Measurements from ENCODE around the gene BBOX1.
"Not testable (repeated sequence)": the region's sequence is repeated elsewhere in the genome, so short reads cannot be mapped to it uniquely, and the experiment has no call there.

BBOX1 gene

DNA sequence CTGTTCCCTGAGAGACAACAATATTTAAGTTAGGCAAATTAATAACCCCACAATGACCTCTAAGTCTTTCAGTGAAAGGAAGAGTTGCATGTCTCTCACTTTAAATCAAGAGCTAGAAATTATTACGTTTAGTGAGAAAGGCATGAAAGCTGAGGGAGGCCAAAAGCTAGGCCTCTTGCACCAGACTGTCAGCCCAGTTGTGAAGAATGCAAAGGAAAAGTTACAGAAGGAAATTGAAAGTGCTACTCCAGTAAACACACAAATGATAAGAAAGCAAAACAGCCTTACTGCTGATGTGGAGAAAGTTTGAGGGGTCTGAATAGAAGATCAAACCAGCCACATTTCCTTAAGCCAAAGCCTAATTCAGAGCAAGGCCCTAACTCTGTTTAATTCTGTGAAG is 45.0 kb downstream of the BBOX1 start:
- ATAC-seq: no peak

DNA sequence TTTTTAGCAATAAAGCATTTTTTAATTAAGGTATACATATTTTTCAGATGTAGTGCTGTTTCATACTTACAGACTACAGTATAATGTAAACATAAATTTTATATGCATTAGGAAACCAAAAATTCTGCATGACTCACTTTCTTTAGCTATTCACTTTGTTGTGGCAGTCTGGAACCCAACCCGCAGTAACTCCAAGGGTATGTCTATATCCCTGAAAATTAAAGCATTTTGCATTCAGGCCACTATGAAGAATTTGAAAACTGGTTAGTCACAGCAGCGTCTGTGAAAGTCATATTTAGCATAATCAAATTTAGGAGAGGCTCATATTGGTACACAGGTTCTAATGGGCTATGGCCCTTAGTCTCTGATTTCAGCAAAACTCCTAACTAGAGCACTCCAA is 46.8 kb downstream of the BBOX1 start:
- no peak for ATAC-seq

DNA sequence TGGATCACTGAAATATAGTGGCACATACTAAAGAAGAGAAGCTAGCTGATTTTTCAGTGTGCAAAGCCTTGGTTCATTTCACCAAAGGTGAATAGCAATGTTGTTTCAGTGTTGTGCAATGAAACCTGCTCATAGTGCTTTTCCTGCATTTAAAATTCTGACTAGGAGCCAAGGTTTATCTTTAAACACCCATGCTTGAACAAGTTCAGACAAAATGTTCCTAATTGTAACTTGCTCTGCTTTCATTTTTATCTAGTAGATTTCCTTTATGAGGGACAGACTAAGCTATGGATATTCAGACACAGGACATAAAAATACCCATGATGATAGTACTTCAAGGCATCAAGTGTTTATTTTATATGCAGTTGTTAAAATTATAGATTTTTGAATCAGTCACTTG is 47.7 kb downstream of the BBOX1 start:
- no peak for ATAC-seq

DNA sequence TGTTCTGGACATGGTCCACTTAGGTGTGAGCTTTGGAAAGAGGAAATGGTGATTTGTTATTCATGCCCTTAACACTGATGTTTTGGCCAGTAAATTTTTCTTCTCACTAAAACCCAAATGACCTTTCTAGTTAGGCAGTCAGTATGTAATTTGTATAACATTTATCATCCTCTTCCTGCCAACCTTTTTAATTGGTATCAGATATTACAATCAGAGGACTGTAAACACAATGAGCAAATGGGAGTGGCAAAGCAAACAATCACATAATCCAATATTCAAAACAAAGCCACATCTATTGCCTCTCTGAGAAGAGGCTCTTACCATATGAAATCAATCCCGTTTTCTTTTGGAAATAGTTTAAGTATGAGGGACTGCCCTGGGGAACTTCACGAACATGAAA is 49.1 kb downstream of the BBOX1 start:
- ATAC-seq: no peak

DNA sequence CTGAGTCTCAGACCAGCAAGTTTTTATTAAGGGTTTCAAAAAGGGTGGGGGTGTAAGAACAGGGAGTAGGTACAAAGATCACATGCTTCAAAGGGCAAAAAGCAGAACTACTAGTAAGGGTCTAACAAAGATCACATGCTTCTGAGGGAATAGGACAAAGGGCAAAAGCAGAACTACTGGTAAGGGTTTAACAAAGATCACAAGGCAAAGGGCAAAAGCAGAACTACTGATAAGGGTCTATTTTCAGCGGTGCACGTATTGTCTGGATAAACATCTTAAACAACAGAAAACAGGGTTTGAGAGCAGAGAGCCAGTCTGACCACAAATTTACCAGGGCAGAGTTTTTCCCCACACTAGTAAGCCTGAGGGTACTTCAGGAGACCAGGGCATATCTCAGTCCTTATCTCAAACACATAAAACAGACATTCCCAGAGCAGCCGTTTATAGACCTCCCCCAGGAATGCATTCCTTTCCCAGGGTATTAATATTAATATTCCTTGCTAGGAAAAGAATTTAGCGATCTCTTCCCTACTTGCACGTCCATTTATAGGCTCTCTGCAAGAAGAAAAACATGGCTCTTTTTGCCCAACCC is 49.8 kb downstream of the BBOX1 start:
- not testable (repeated sequence) for ATAC-seq

DNA sequence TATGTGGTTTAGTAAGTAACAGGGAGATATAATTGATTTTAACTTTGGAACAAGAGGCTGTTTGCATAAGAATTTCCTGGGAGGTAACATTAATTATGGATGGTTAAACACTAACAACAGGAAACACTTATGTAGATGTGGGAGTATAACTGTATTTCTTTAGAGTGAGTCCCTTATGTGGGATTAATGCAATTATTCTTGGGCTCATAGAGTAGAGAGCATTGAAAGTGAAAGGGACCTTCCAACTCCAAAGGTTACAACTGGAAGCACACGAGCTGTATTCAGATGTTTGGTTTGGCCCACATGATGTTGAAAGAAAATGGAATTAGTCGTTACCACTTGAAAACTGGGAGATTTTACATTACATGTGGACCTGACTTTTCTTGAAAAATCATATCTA is 53.5 kb downstream of the BBOX1 start:
- ATAC-seq: no peak

DNA sequence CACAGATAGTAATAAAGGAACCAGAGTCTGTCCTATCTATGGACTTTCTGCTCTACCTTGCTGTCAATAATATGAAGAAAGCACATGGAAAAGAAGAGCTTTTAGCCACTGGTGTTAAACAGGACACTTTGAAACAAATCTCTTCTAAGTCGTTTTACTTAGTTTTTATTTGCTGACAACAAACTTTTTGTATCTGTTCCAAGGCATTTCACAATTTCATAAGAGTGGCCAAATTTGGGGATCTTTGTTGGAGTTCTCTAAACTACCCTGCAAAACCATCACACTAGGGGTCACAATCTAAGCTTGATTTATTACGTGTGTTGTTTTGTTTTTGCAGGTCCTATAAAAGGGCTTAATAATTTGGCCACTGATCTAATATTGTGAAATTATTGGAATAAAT is 54.4 kb downstream of the BBOX1 start:
- no peak for ATAC-seq

DNA sequence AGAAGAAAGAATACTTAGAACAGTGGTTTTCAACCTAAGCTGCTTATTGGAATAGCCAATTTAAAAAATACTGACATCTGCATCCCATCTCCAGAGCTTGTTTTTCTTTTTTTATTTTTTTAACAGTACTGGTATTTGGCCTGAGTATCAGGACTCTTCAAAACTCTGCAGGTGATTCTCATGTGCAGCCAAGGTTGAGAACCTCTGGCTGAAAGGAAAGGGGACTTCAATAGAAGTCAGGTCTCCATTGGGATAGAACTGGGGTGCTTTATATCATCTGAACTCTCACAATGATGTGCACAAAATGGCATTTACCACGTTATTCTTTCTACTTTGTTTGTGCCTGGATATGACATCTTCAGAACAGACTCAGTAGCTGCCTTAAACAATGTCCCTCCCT is 55.3 kb downstream of the BBOX1 start:
- no peak for ATAC-seq

DNA sequence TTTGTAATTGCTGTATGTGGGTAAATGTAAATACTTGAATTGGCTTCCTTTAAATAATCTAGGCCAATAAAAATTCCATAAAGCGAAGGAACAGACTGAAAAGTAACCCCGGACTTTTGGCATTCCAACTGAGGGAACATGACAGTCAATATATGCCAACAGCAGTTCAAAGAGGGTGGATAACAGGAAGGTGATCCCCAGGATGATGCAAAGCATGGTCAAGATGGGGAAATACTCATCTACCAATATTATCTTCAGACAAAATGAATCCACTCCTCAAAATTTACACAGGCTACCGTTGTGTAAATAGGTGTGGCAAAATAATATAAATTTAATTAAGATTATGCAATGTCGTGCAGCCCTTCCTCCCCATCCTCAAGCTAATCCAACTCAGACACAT is 56.9 kb downstream of the BBOX1 start:
- ATAC-seq: no peak

DNA sequence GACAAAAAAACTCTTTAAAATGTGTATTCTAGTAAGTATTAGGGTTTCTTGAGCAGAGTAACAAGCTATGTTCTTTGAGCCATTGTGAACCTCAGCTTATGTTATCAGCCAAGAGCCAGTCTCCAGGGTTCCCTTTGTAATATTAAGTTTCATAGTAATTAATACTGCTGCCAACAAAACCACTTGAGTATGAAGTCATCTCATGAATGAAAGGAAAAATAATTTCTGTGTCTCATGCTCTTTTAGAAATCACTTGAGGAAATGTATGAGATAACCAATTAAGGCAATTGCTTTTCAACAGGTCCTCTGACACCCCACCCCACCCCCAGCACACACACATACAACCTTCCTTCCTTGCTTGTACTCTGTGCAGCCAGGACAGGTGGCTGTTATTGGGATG is 59.9 kb downstream of the BBOX1 start:
- no peak for ATAC-seq

DNA sequence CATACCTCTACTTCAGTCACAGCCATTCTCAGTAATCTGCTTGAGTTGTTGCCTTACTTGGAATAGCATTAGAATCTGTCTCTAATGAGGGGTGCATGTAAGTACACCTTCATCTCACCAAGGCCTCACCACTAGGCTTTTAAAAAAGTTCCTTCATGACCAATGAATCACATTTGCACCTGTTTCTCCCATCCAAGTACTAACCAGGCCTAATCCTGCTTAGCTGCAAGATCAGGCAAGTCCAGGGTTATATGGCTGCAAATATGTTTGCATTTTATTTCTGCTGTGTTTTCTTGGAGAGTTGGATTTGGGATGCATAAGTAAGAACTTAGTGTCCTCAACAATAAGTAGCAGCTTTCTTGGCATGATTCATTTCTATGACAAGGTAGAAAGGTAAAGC is 66.9 kb downstream of the BBOX1 start:
- ATAC-seq: no peak

DNA sequence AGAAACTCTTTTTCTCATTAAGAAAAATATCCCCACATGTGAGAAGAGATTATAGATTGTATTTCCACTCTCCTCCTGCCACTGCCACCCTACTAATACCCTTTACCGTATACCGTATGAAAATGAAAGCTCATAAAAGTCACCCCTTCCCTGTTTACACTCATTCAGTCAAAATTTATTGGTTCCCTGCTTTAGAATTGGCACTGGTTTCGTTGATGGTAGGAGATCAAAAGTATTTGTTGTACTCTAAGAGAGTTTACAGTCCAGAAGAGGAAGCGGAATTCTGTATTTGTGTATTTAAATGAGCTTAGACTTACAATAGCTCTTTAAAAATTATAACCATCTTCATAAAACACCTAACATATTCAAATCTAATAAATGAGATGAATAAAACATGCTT is 68.2 kb downstream of the BBOX1 start:
- no peak for ATAC-seq

DNA sequence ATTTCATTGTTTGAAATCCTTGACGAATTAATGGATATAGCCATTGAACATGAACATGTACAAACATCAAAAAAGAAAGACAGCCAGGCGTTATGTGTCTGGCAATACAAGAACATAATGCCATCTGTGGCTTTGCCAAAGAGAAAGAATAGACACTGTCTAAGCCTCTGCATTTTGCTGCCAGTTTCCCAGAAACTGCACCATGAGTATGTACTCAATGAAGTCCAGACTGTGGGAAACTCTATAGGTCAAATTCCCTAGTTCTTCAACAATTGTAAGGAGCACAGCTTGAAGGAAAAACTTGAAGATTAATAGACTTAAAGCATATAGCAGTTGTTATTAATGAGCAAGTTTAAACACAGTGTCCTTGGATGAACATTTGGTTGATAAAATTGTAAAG is 71.3 kb downstream of the BBOX1 start:
- no peak for ATAC-seq

DNA sequence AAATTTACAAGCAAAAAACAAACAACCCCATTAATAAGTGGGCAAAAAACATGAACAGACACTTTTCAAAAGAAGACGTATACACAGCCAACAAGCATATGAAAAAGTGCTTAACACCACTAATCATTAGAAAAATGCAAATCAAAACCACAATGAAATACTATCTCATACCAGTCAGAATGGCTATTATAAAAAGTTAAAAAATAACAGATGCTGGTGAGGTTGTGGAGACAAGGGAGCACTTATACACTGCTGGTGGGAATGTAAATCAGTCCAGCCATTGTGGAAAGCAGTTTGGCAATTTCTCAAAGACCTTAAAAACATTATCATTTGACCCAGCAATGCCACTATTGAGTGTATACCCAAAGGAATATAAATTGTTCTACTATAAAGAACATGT is 72.3 kb downstream of the BBOX1 start:
- no peak for ATAC-seq

DNA sequence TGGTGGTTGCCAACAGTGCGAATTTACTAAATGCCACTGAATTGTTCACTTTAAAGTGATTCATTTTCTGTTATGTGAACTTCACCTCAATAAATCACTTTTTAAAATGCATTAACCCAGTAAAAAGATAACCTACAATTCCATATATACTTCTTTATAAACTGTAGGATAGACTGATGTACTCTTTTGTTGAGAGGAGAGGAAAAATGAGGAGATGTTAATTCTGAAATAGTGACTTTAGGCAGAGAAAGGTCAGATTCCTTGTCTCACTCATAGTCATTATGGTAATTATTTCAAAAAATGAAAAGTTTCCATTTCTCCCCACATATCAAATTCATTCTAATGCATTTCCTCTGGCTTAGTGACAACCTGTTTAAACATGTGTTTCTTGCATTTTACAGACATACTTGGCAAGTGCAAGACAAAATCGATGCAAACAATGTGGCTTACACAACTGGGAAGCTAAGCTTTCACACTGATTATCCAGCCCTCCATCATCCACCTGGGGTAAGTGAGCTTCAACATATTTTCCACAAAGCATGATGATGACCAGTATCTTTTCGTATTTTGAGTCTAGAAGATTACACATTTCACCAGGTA is 74.5 kb downstream of the BBOX1 start:
- ATAC-seq: no peak

DNA sequence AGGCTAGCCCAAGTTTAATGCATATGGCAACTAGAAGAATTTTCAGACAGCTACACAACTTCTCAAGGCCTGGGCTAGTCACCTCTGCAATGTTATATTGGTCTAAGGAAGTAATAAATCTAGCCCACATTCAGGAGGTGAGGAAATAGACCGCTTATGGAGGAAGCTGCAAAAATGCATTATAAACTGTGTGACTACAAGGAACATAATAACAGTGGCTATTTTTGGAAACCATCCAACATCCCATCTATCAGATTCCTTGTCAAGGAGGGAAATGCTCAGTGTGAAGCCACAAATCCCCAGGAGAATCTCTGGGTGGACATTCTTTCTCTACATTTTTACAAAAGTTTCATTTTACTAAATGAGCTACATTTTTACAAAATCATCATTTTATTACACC is 76.1 kb downstream of the BBOX1 start:
- no peak for ATAC-seq

DNA sequence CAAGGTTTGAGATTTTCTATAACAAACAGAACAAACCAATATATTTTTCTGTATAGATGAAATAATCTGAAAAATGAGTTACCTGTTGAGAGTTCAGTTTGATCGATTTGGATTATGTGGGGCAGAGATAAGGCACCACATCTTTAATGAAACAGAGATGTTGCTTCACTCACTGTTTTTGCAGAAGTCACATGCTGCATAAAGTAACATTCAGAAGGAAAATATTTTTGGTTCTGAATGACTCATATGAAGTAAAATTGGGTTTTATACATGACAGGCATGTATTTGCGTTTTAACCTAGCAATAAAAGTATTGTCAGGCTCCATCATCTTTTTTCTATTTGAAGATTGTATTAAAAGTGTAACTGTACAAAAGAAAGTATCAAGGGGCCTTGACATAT is 77.8 kb downstream of the BBOX1 start:
- no peak for ATAC-seq

DNA sequence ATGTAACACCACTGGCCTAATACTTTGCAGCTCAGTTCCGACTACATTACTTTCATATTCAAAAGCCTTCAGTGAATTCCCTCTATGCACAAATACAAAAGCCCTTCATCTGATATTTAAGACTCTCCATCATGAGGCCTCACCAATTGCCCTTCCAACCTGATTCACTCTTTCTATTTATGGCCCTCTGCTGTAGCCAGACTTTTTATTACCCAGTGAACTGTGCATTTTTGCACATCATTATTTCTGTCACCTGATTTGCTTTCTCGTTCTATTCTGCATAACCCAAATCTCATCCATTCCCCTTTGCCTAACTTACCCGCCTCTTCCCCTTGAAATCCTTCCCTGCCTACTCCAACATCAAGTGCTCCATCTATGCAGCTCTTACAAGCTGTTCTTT is 78.3 kb downstream of the BBOX1 start:
- no peak for ATAC-seq

DNA sequence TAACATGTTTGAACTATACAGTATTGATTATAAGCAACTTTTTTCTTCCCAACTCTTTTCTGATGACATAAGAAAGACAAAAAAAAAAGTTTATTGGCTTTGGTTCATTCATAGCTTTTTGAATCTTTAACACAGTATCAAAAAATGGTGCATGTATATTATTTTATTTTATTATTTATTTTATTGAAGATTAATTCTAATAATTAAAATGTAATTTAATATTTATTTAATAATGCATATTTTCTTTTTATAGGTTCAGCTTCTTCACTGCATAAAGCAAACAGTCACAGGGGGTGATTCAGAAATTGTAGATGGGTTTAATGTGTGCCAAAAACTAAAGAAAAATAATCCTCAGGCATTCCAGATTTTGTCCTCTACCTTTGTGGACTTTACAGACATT is 78.8 kb downstream of the BBOX1 start:
- ATAC-seq: no peak

DNA sequence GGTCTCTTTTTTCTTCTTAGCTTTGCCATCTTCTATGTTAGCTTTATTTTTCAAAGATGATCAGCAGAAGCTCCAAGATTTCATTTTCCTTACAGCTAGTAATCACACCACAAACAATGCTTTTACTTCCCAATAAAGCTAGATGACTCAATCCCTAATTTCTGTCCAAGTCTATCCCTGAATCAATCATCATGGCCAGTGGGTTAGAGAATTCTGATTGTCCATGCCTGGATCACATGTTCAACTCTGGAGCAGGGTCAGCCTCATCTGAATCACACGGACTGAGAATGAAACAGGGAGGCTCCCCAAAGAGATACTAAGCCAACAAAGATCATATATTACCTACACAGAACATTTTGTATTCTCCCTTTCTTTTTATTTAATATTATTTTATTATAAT is 79.6 kb downstream of the BBOX1 start:
- no peak for ATAC-seq

DNA sequence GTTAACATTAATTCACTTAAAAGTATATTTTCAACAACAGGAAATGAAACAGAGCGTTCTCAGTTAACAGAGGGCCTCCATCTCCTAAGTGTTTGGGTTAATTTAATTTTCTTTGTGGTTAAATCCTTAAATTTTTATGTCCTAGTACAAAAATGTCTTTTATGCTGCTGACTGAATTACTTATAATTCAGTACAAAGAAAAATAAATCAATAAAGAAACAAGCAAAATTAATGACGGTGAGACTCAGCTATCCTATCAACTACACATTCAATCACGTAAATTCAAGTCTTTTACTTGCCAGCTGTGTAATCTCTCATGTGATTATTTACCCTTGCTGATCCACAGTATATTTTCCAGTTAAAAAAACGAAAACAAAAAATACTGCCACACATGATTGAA is 81.4 kb downstream of the BBOX1 start:
- no peak for ATAC-seq

DNA sequence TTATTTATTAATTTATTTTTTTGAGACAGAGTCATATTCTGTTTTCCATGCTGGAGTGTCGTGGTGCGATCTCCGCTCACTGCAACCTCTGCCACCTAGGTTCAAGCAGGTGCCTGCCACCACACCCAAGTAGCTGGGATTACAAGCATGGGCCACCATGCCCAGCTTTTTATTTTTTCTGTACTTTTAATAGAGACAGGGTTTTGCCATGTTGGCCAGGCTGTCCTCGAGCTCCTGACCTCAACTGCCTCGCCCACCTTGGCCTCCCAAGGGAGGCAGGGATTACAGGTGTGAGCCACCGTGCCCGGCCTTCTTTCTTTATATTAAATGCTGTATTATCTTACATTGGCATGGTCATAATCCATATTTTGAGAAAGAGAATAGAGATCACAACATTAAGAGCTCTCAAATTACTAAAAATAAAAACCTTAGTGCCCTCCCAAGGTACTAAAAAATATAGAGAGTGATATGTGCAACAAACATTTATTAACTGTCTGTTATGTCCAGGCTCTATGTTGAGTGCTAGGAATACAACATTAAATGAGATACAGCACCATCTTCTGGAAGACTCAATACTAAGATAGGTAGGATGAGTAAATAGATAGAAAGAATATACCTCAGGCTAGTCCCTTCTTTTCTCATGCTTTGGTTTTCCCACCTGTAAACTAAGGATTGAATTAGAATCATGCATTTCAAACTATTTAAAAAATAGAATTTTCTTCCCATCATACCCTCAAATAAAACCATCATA is 84.1 kb downstream of the BBOX1 start:
- no peak for ATAC-seq

DNA sequence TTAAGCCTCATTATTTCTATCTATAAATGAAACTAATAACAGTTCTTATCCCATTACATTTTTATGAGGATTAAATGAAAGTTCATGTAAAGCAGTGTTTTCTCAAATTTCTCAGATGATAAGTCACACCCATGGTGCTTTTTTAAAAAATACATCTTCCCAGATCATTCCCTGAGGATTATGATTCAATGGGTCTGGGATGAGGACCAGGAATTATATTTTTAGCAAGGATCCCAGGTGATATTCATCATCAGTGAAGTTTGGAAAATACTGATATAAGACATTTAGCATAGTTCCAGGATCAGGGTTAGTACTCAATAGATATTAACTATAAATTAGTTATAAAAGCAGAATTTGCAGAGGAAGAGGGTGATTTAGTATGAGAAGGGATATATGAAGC is 89.1 kb downstream of the BBOX1 start:
- ATAC-seq: no peak

DNA sequence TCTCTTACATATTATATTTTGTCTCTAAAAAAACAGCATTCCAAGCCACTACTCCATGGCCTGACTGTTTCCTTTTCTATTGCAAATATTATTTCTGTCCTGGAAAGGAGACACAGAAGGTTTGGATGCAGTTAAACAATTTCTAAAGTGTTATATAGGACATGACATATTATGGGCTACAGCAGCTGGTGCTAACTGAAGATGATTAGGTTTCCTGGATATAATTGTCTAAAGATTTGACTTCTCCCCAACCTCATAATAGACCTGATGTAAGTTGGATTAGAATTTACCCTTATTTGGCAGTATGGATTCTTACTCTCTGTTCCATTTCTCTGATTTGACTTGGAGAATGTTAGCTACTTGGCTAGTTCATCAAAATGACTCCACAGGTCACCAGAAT is 90.2 kb downstream of the BBOX1 start:
- no peak for ATAC-seq

DNA sequence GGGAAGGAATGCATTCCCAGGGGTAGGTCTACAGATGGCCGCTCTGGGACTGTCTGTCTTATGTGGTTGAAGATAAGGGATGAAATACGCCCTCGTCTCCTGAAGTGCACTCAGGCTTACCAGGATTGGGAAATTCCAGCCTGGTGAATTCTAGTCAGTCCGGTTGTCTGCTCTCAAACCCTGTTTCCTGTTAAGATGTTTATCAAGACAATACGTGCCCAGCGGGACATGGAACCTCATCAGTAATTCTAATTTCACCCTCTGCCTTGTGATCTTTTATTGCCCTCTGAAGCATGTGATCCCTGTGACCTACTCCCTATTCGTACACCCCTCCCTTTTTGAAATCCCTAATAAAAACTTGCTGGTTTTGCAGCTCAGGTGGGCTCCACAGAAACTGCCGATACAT is 95.3 kb downstream of the BBOX1 start:
- not testable (repeated sequence) for ATAC-seq
